HL-60 (cell line): ENCODE results near the gene MEF2C.

Experiments used
- POLR2AphosphoS5 ChIP-seq: IDR thresholded peaks from 2 replicates; pipeline ENCODE4 v1.6.1; 2012; ENCODE audit warnings: low read depth
- TF ChIP-seq, protein P1 (sequence below): IDR thresholded peaks from one replicate; pipeline ENCODE4 v1.5.1; 2011; ENCODE audit warnings: low read length, control low read depth, inconsistent platforms; ENCODE audit not compliant: insufficient read depth

DNA sequence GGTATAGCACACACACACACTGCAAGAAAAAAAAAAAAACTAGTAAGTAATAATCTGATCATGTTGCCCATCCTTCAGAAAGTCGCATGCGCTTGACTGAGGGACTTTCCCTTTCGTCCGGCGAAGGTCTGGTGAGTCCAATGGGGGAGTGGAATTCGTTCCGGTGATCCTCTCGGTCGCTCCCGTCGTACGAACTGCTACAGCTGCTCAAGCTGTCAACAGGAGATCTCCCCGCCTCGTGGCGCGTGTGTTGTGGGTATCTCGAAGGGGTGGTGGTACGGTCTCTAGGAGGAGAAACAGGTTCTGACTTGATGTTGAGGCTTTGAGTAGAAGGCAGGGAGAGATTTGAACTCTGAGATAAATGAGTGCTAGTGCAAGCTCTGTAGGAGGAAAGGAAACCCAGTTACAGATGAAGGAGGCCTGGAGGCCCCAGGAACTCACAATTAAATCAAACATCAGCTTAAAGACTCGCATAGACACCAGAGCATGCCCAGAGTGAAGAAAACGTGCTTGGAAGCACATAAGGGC is 160.4 kb downstream of the MEF2C start:
- TF ChIP-seq POLR2AphosphoS5 = no peak
- TF ChIP-seq, protein P1, sequence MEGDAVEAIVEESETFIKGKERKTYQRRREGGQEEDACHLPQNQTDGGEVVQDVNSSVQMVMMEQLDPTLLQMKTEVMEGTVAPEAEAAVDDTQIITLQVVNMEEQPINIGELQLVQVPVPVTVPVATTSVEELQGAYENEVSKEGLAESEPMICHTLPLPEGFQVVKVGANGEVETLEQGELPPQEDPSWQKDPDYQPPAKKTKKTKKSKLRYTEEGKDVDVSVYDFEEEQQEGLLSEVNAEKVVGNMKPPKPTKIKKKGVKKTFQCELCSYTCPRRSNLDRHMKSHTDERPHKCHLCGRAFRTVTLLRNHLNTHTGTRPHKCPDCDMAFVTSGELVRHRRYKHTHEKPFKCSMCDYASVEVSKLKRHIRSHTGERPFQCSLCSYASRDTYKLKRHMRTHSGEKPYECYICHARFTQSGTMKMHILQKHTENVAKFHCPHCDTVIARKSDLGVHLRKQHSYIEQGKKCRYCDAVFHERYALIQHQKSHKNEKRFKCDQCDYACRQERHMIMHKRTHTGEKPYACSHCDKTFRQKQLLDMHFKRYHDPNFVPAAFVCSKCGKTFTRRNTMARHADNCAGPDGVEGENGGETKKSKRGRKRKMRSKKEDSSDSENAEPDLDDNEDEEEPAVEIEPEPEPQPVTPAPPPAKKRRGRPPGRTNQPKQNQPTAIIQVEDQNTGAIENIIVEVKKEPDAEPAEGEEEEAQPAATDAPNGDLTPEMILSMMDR = no peak
